Stimulated activated CD4-positive, alpha-beta T cell treated with anti-CD3 and anti-CD28 coated beads, Interleukin-15, amount 100 ng/mL, for 48 hours (primary cell): ENCODE data around the gene DAND5.

Experiments used
- DNase-seq, 2 donors: peaks; one replicate each; pipeline ENCODE4 v3.0.0-alpha.2; 2020; ENCODE audit warnings: low read depth in 2 of 2

The DAND5 gene, protein sequence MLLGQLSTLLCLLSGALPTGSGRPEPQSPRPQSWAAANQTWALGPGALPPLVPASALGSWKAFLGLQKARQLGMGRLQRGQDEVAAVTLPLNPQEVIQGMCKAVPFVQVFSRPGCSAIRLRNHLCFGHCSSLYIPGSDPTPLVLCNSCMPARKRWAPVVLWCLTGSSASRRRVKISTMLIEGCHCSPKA

DNA sequence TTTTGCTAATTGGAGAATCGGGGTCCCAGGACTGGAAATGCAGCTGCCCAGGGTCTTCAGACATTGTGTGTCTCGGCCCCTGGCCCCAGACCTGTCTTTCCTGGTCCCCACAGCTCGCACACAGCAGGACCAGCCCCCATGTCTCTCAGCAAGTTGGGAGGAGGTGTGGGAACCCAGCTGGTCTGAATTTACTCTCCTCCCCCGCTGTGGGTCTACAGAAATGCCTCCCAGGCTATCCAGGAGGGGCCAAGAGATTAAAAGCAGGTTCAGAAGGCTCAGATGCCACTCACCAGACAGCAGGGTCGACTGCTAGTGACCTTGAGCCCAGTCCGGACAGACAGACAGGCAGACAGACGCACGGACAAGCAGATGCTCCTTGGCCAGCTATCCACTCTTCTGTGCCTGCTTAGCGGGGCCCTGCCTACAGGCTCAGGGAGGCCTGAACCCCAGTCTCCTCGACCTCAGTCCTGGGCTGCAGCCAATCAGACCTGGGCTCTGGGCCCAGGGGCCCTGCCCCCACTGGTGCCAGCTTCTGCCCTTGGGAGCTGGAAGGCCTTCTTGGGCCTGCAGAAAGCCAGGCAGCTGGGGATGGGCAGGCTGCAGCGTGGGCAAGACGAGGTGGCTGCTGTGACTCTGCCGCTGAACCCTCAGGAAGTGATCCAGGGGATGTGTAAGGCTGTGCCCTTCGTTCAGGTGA lies at the start of gene DAND5:
Gene DAND5, plus strand, starts transcription at position 285 of the 697 bp plus-strand sequence. Its CDS starts 85 bp downstream, at position 370.
- DNase-seq = no peak

DNA sequence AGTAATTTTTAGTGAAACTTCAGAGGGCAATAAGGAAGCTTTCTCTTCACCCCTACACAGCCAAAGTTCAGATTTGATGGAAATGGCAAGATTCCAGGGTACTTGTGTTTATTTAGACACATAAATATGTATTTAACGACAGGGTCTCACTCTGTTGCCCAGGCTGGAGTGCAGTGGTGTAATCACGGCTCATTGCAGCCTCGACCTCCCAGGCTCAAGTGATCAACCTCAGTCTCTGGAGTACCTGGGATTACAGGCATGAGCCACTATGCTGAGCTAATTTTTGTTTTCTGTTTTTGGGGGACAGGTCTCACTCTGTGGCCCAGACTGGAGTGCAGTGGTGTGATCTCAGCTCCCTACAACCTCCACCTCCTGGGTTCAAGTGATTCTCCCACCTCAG lies 48.3 kb upstream of the DAND5 start:
- DNase-seq = no peak

DNA sequence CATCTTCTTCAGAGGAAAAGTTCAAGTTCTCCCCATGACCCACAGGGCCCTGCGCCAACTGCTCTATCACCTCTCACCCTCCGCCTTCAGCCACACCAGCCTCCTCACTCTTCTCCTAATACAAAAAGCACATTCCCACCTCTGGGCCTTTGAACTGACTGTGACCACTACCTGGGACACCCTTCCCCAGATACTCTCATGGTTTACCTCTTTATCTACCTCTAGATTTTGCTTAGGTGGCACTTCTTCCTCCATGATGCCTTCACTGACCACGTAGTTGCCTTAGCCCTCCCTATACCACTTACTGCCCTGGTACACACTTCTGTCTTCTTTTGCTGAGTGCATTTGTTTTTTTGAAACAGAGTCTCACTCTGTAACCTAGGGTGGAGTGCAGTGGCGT lies 46.4 kb upstream of the DAND5 start:
- DNase-seq = no peak

- DNase-seq = no peak
Observed at GRCh38 chr19:12924621-12925310, 44.6 kb upstream of the DAND5 start.

- DNase-seq = no peak
Observed at GRCh38 chr19:12930002-12930645, 39.3 kb upstream of the DAND5 start.

GRCh38 chr19:12932392-12933286 lies 36.7 kb upstream of the DAND5 start:
- DNase-seq = no peak

DNA sequence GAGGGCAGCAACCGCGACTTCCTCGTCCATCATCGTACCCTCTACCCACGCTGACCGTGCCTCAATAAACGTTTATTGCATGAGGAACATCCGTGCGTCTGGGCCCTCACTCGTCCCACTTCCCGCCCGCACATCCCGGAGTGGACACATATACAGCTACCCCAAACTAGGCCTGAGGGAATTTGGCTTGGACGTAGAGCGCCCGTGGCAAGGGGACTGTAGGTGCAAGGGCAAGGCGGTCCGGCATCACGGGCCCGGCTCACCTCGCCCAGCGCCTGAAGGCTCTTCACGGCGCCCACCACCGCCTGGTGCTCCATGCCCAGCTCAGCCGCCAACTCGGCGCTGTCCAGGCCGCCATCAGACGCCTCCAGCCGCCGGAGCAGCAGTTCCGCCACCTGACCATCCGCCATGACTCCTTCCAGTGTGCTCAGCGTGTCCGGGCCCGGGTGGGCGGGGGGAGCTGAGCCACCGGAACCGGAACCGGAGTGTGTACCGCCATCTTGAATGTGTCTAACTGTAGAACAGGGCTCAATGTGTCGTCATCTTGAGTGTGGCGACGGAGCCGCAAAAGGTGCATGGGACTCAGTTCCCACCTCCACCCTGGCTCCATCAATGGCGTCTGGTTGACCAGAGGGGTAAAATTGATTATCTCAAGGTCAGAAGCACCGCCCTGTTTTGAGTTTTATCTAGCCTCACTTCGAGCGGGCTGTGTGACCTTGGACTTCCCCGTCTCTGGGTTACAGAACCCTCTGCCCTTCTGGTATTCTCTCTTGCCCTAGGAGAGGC lies 35.9 kb upstream of the DAND5 start, which contains the start of gene FARSA:
Gene FARSA, minus strand, starts transcription at position 425 of the 786 bp plus-strand sequence. Its CDS starts 15 bp downstream, at position 410.
- DNase-seq = peak; percentile 85 to 90

DNA sequence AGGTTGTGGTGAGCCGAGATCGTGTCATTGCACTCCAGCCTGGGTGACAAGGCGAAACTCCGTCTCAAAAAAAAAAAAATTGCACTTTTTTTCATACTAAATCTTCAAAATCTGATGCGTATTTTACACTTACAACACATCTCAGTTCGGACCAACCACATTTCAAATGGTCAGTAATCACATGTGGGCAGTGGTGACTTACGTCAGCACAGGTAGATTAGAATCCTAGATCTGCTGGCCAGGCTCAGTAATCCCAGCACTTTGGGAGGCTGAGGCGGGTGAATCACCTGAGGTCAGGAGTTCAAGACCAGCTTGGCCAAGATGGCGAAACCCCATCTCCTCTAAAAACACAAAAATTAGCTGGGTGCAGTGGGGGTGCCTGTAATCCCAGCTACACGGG lies 34.3 kb upstream of the DAND5 start:
- no peak for DNase-seq

DNA sequence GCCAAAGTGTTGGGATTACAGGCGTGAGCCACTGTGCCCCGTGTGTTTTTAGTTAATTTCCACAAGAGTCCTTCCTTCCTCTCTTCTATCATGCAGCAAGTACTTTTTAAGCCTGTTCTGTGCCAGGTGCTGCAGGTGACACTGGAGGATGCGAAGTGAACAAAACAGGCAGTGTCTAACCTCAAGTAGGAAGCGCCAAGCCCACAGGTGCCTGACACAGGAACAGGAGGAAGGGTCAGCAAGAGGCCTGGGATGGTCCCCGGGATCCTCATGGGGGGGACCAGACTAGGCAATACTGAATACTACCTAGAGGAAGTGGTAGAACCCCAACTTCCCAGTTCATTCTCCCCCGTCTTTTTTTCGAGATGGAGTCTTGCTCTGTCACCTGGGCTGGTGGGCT lies 32.8 kb upstream of the DAND5 start:
- DNase-seq = no peak

DNA sequence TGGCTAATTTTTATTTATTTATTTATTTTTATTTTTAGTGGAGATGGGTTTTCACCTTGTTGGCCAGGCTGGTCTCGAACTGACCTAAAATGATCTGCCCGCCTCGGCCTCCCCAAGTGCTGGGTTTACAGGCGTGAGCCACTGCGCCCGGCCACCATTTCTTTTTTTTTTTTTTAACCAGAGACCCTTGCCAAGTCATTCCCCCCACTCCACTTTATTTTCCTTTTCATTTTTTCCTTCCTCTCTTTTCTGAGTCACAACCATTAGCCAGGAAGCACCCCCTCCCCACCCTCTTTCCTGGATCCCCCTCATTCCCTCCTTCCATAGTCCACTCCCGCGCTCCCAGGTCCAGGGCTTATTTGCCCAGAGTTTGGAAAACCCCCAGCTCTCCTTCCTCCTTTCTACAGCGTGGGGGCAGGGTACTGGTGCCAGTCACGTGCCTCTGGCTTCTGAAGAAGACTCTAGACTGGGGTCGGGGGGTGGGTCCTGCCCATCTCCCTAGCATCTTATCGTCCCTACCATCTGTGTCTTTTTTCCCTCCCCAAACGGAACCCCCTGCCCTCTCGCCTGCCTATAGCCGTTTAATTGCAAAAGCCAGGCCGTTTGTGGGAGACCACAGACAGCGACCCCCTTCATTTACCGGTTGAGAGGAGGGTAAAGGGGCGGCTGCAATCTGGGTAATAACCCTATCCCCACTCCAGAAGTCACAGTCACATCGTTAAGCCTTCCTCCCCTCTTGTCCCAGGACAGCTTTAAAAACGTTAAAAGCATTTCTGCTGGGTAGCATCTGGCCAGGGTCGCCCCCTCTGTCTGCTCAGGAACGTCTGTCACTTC lies 32.1 kb upstream of the DAND5 start:
- no peak for DNase-seq

GRCh38 chr19:12937927-12938778 lies 31.2 kb upstream of the DAND5 start, which contains the start of gene CALR:
Gene CALR, plus strand, starts transcription at chr19:12938609. Its CDS starts 71 bp downstream, at chr19:12938680.
- peak; percentile 98 to 99 for DNase-seq

GRCh38 chr19:12938779-12939601 lies 30.4 kb upstream of the DAND5 start:
- DNase-seq = peak in 1 of 2 donors; percentile 31

DNA sequence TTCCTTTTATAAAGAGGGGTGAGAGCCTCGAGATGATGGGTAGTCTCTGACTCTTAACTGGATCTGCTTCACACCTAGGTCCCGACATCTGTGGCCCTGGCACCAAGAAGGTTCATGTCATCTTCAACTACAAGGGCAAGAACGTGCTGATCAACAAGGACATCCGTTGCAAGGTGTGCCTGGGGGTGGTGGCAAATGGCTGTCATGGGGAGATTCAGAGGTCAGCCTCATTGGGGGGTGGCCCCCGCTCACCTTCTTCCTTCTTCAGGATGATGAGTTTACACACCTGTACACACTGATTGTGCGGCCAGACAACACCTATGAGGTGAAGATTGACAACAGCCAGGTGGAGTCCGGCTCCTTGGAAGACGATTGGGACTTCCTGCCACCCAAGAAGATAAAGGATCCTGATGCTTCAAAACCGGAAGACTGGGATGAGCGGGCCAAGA lies 29.4 kb upstream of the DAND5 start:
- DNase-seq = no peak

DNA sequence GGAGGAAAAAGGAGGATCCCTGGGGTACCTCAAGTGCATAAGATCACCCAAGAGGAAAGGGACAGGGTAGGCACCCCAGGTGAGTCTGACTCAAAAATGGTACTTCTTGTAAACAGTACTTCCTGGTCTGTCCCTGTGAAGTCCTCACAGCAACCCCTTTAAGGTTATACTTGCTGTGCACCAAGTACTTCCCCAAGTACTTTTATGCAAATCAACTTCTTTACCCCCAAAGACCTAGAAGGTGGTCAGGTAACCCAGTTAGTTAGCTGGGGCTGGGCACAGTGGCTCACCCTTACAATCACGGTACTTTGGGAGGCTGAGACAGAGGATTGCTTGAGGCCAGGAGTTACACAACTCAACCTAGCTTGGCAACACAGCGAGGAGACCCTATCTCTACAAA lies 28.5 kb upstream of the DAND5 start:
- no peak for DNase-seq

DNA sequence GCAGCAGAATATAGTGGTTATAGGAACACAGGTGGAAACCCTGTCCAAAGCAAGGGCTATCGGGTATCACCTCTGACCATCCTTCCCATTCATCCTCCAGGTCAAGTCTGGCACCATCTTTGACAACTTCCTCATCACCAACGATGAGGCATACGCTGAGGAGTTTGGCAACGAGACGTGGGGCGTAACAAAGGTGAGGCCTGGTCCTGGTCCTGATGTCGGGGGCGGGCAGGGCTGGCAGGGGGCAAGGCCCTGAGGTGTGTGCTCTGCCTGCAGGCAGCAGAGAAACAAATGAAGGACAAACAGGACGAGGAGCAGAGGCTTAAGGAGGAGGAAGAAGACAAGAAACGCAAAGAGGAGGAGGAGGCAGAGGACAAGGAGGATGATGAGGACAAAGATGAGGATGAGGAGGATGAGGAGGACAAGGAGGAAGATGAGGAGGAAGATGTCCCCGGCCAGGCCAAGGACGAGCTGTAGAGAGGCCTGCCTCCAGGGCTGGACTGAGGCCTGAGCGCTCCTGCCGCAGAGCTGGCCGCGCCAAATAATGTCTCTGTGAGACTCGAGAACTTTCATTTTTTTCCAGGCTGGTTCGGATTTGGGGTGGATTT lies 25.8 kb upstream of the DAND5 start:
- no peak for DNase-seq

GRCh38 chr19:12944104-12944674 lies 25.2 kb upstream of the DAND5 start:
- no peak for DNase-seq
